Pancreas (tissue), 10 donors: ENCODE results near the gene CSF2. TPM values are rescaled to one million over a fixed set of nuclear protein-coding genes. Genes with fewer than 3 reads are reported as not detected.

Experiments
- ATAC-seq, 4 donors: fragments of 200-7000 bp; cut with Tn5 transposase; one replicate each; pipeline versions ENCODE4 v1.8.0 to v1.9.1; 2020; ENCODE audit warnings: mild to moderate bottlenecking in 4 of 4, moderate library complexity in 4 of 4
- DNase-seq, 6 donors: peaks; one replicate each; pipeline ENCODE4 v3.0.0-alpha.2; 2020
- FAIRE-seq: peaks from 2 replicates; lab custom pipeline; 2012; peaks lifted over from hg19 to GRCh38; lab: Jason Lieb, UNC
- H3K27ac ChIP-seq, 4 donors: fragments of 200-600 bp; sonication (generic); 1 replicate in 3 of 4; 2 replicates in 1 of 4; pipeline versions ENCODE4 v1.5.0 to v1.8.0; 2020
- H3K27me3 ChIP-seq, 4 donors: fragments of 200-600 bp; one replicate each; pipeline ENCODE4 v1.8.0; 2021
- H3K36me3 ChIP-seq, 3 donors: fragments of 200-600 bp; sonication (generic) in 1 of 3; one replicate each; pipeline versions ENCODE4 v1.5.0 to v1.8.0; 2020 to 2021
- H3K4me1 ChIP-seq, 3 donors: fragments of 200-600 bp; one replicate each; pipeline ENCODE4 v1.8.0; 2021
- H3K4me3 ChIP-seq, 4 donors: fragments of 200-600 bp; sonication (generic) in 2 of 4; one replicate each; pipeline versions ENCODE4 v1.5.0 to v1.8.0; 2020 to 2021
- H3K9me3 ChIP-seq, 4 donors: fragments of 200-600 bp; one replicate each; pipeline ENCODE4 v1.8.0; 2021
- CTCF ChIP-seq, 4 donors: fragments of 200-600 bp; sonication (generic) in 3 of 4; IDR thresholded peaks; one replicate each; pipeline versions ENCODE4 v1.5.0 to v1.8.0; 2021; ENCODE audit warnings: antibody characterized with exemption in 4 of 4
- WGBS, 2 donors: extraction: QIAGEN DNeasy Blood & Tissue Kit; methylation state at CpG; one replicate each; pipeline ENCODE4 v1.1.7; 2013; 5-methylcytosine and 5-hydroxymethylcytosine counted together
- intact Hi-C, 3 donors: fragments of 100-400 bp; cut with DNase I; formaldehyde crosslinking; loops; one replicate each; pipeline versions ENCODE4 v1.11.1 to v1.14.2; 2022
- polyA plus RNA-seq, 2 donors: library from polyadenylated mRNA; stranded (reverse); fragments of 200-250 nt; gene quantifications; one replicate each; pipeline ENCODE4 v1.2.3, GENCODE V29; 2013
- total RNA-seq, 6 donors: library from RNA; stranded (reverse); fragmentation: NEBNext Ultra II Directional in 4 of 6; extraction: Animal tissue kit (Norgen Biotek cat#: 25700) in 4 of 6; gene quantifications; one replicate each; pipeline versions ENCODE4 v1.2.1 to v1.2.4, GENCODE V29; 2021 to 2023
- donor health status: healthy with polysubstance abuse.
- donor health status: DM: no; HTN: no; CAD: no; lungs with moderate emphysema.
- donor health status: DM: no; HTN: no; CAD: no.
- donor health status: control.
- donor health status: control.
- donor health status: Bipolar disorder and iron deficiency.
- donor health status: DM: yes; HTN: yes; CAD: no.
- donor health status: DM: no; HTN: no; CAD: no.
- donor health status: DM: no; HTN: no; CAD: no.
- donor health status: DM: yes; HTN: yes; CAD: no.

CSF2 gene
- total and polyA plus RNA-seq, 8 donors = 0.19 TPM; not detected in 7

- no peak overlapping the region for H3K4me3 ChIP-seq
- 48 to 61% methylated on average over 4 of the region's 4 CpGs for WGBS, 2 donors
- no peak for TF ChIP-seq CTCF (IDR thresholded peaks at IDR 0.05)
- ATAC-seq (no peak), FAIRE-seq (no peak), DNase-seq (no peak)
- intact Hi-C loops = no loop called here
- no peaks in the 10 kb centered on the region for H3K4me1 ChIP-seq
- H3K9me3 ChIP-seq = no peaks in the 10 kb centered on the region
- no peaks in the 10 kb centered on the region for H3K27me3 ChIP-seq
- H3K27ac ChIP-seq = no peak overlapping the region
- no peaks in the 10 kb centered on the region for H3K36me3 ChIP-seq
Observed at GRCh38 chr5:132033122-132033521, 40.5 kb upstream of the CSF2 start.

DNA sequence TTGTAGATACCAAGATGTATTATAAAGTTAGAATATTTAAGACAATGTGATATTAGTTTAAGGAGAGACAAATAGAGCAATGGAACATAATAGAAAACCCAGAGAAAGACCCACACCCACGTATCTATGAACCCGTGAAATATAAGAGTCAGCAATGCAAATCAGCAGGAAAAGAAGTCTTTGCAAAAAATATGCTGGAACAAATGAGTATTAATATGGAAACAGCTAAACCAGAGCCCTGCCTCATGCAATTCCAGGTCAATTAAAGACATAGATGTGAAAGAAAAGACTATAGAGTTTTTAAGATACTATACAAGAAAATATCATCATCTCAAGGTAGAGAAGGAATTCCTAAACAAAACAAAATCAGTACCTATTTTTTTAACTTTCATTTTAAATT, 36.2 kb upstream of the CSF2 start:
- Histone ChIP-seq H3K27me3 (no peaks in the 10 kb centered on the region), H3K36me3 (no peaks in the 10 kb centered on the region), H3K4me1 (no peaks in the 10 kb centered on the region), H3K9me3 (no peaks in the 10 kb centered on the region), H3K27ac (no peak overlapping the region), H3K4me3 (no peak overlapping the region)
- ATAC-seq (no peak), DNase-seq (no peak), FAIRE-seq (no peak)
- intact Hi-C loops = no loop called here
- 41 to 61% methylated on average over 2 of the region's 2 CpGs for WGBS, 2 donors
- TF ChIP-seq CTCF (IDR thresholded peaks at IDR 0.05) = no peak

- intact Hi-C loops = no loop called here
- H3K27ac ChIP-seq = no peak overlapping the region
- FAIRE-seq (no peak), DNase-seq (peak in 1 of 6 donors; percentile 1), ATAC-seq (peak in 1 of 4 donors; percentile 69)
- no peaks in the 10 kb centered on the region for H3K4me1 ChIP-seq
- H3K9me3 ChIP-seq = no peaks in the 10 kb centered on the region
- no peaks in the 10 kb centered on the region for H3K36me3 ChIP-seq
- H3K27me3 ChIP-seq = no peaks in the 10 kb centered on the region
- 84 to 87% methylated on average over 10 of the region's 10 CpGs for WGBS, 2 donors
- no peak overlapping the region for H3K4me3 ChIP-seq
- TF ChIP-seq CTCF (IDR thresholded peaks at IDR 0.05) = no peak
Observed at GRCh38 chr5:132044207-132044606, 29.4 kb upstream of the CSF2 start.

GRCh38 chr5:132046880-132047299, 26.7 kb upstream of the CSF2 start:
- no peak for ATAC-seq

More at GRCh38 chr5:132046880-132047299, 26.7 kb upstream of the CSF2 start:
- Histone ChIP-seq H3K27ac (no peak overlapping the region), H3K4me1 (no peaks in the 10 kb centered on the region), H3K36me3 (no peaks in the 10 kb centered on the region), H3K27me3 (no peaks in the 10 kb centered on the region), H3K9me3 (no peaks in the 10 kb centered on the region), H3K4me3 (no peak overlapping the region)
- intact Hi-C loops = no loop called here
- WGBS, 2 donors = 71 to 79% methylated on average over 7 of the region's 7 CpGs
- DNase-seq (peak in 3 of 6 donors; percentile 5 to 14 (median 13)), FAIRE-seq (no peak)
- TF ChIP-seq CTCF (IDR thresholded peaks at IDR 0.05) = no peak
